Neural crest cell (in vitro differentiated cells): Measurements from ENCODE around the gene TK1. TPM values are rescaled to one million over a fixed set of nuclear protein-coding genes. Genes with fewer than 3 reads are reported as not detected.

Experiments used
- DNase-seq: peaks from one replicate; pipeline ENCODE4 v3.0.0; 2021; ENCODE audit warnings: low read depth, mixed read lengths, low spot score
- H3K27ac Mint-ChIP-seq: one replicate; pipeline ENCODE4 v1.8.0; 2021; ENCODE audit warnings: mild to moderate bottlenecking, mixed read lengths; ENCODE audit not compliant: unreplicated experiment
- H3K27me3 Mint-ChIP-seq: 2 replicates; pipeline ENCODE4 v1.8.0; 2021; ENCODE audit warnings: low read depth, mild to moderate bottlenecking, mixed read lengths
- H3K36me3 Mint-ChIP-seq: 2 replicates; pipeline ENCODE4 v1.8.0; 2021; ENCODE audit warnings: low read depth, mild to moderate bottlenecking, mixed read lengths
- H3K4me1 Mint-ChIP-seq: 2 replicates; pipeline ENCODE4 v1.8.0; 2021; ENCODE audit warnings: mixed read lengths
- H3K4me3 Mint-ChIP-seq: one replicate; pipeline ENCODE4 v1.8.0; 2021; ENCODE audit warnings: mild to moderate bottlenecking, mixed read lengths
- H3K9me3 Mint-ChIP-seq: 2 replicates; pipeline ENCODE4 v1.8.0; 2021; ENCODE audit warnings: mixed read lengths
- CTCF ChIP-seq: fragments of 200-600 bp; sonication (generic); conservative IDR thresholded peaks from 2 replicates; pipeline ENCODE4 v1.5.0; 2021; ENCODE audit warnings: antibody characterized with exemption, mild to moderate bottlenecking
- total RNA-seq: library from RNA; stranded (reverse); gene quantifications from 2 replicates; pipeline ENCODE4 v1.2.1, GENCODE V29; 2021

Gene TK1
- total RNA-seq, 1 donor from 2014 or later, result 53.9 TPM

DNA sequence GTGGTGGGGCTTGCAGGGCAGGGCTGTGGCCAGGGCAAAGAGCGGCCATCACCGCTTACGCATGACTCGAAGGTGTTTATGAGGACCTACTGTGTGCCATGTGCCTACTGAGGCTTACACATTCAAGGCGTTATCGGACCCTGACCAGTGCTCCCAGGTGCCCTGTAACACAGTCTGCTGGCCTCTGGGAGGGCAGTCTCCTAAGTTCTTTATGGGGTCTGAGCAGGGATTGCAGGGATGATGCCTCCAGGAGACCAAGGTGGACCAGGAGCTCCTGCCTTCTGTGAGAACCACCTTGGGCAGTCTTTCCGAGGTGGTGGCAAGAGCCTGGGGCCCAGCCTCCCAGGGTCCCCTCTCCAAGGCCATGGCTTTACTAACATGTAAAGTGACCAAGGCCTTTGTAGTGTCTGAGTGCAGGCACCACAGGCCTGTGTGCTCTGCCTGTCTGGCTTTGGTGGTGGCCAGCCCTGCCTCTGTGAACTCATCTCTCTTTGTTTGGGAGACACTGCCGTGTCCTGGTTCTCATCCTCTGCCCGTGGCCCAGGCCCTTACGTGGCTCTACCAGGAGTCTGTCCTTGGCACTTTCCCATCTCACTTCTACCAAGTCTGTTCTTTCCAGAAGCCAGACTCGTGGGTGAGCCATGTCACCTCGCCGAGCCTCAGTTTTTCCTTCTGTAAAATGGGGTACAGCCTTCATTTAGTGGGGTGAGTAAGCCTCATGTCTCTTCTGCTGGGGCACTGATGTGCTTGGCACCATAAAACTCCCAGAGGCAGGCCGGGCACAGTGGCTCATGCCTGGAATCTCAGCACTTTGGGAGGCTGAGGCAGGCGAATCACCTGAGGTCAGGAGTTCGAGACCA is 21.9 kb downstream of the TK1 start:
- DNase-seq, result no peak
- H3K4me1 Mint-ChIP-seq, result no peaks in the 10 kb centered on the region
- no peak overlapping the region for H3K27ac Mint-ChIP-seq
- no peaks in the 10 kb centered on the region for H3K36me3 Mint-ChIP-seq
- H3K4me3 Mint-ChIP-seq, result no peak overlapping the region
- TF ChIP-seq CTCF, result no peak
- no peaks in the 10 kb centered on the region for H3K9me3 Mint-ChIP-seq
- H3K27me3 Mint-ChIP-seq, result no peaks in the 10 kb centered on the region

DNA sequence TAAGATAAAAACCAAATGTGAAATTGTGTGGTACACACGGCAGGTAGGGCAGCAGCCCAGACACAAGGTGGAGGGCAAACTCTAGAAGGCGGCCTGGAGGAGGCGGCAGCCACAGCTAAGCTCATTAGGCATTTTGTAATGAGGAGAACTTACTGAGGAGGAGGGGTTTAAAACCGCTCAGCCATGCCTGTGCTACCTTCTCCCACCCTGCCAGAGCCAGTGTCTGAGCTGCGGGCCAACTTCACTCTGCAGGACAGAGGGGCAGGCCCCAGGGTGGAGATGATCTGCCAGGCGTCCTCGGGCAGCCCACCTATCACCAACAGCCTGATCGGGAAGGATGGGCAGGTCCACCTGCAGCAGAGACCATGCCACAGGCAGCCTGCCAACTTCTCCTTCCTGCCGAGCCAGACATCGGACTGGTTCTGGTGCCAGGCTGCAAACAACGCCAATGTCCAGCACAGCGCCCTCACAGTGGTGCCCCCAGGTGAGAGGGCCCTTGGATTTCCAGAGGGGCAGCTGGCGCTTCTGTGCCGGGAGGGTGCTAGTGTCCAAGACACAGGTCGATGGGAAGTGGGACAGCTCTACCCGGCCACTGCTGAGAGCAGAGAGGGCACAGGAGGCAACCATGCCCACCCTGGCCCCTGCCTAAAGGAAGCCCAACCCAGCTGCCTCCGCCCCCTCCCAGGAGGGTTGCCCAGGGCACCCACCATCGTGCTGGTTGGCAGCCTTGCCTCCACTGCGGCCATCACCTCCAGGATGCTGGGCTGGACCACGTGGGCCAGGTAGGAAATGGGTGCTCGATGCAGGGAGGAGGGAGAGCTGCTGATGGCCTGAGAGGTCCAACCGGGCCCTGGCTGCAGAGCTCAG is 22.7 kb downstream of the TK1 start:
- TF ChIP-seq CTCF, result no peak
- Mint-ChIP-seq H3K27me3 (no peaks in the 10 kb centered on the region), H3K9me3 (no peaks in the 10 kb centered on the region), H3K27ac (no peak overlapping the region), H3K36me3 (no peaks in the 10 kb centered on the region), H3K4me1 (no peaks in the 10 kb centered on the region), H3K4me3 (no peak overlapping the region)
- DNase-seq, result no peak

GRCh38 chr17:78159575-78160158 is 27.2 kb downstream of the TK1 start:
- Mint-ChIP-seq H3K4me1 (peaks cover 3% of the 10 kb centered on the region), H3K27ac (no peak overlapping the region), H3K4me3 (no peak overlapping the region), H3K27me3 (no peaks in the 10 kb centered on the region), H3K9me3 (no peaks in the 10 kb centered on the region), H3K36me3 (no peaks in the 10 kb centered on the region)
- DNase-seq, result no peak
- no peak for TF ChIP-seq CTCF

GRCh38 chr17:78154903-78155811 is 31.7 kb downstream of the TK1 start:
- Mint-ChIP-seq H3K4me1 (peaks cover 8% of the 10 kb centered on the region), H3K27me3 (no peaks in the 10 kb centered on the region), H3K9me3 (no peaks in the 10 kb centered on the region), H3K27ac (no peak overlapping the region), H3K4me3 (no peak overlapping the region), H3K36me3 (no peaks in the 10 kb centered on the region)
- no peak for DNase-seq
- no peak for TF ChIP-seq CTCF
